Prostate gland (tissue), 2 donors: Measurements from ENCODE around the gene CD80.

ENCODE experiments used
- CTCF ChIP-seq, 4 experiments: fragments of 200-600 bp in 2 of 4; fragments of 450-650 bp in 2 of 4; sonication (generic) in 2 of 4; IDR thresholded peaks; 1 replicate in 3 of 4; 2 replicates in 1 of 4; pipeline ENCODE4 v1.5.1; 2016 to 2019; ENCODE audit warnings: antibody characterized with exemption in 4 of 4, mild to moderate bottlenecking in 2 of 4, moderate library complexity in 2 of 4
- POLR2AphosphoS5 ChIP-seq: sonication (generic); formaldehyde crosslinking; IDR thresholded peaks from one replicate; pipeline ENCODE4 v1.6.1; 2017; ENCODE audit warnings: antibody characterized with exemption

DNA sequence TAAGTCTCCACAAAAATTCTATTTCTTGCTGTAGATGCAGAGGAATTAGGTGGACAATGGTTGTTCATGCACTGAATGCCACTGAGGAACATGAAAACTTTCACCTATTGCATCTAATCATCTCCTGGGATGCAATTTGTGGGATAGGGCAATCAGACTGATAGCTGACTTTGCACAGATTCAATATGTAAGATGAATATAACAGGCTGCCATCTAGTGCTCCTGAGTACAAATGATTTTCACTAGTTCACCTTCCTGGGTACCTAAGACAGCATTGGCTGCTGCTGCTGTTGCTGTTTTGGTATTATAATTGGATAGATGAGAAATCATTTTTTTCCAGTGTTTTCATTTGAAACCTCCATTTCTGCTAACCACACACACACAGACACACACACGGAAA is 41.4 kb downstream of the CD80 start:
- TF ChIP-seq CTCF (IDR thresholded peaks at IDR 0.05): no peak
- TF ChIP-seq POLR2AphosphoS5: no peak
